ENCODE results near the gene AKAP13.

Gene AKAP13

GRCh38 chr15:85412066-85412465 is 31.7 kb downstream of the AKAP13 start:
- no peak for TF ChIP-seq PKNOX1 (IDR thresholded peaks at IDR 0.05)
- no peak for TF ChIP-seq TARDBP (IDR thresholded peaks at IDR 0.05)
- no peak for TF ChIP-seq SP1 (IDR thresholded peaks at IDR 0.05)
- TF ChIP-seq L3MBTL2 (conservative IDR thresholded peaks at IDR 0.05), result no peak
- no peak for TF ChIP-seq HDGF (IDR thresholded peaks at IDR 0.05; ENCODE audit: borderline replicate concordance)
- TF ChIP-seq ZNF384 (IDR thresholded peaks at IDR 0.05), result no peak
- no peak for TF ChIP-seq SUZ12 (IDR thresholded peaks at IDR 0.05)
- no peak for TF ChIP-seq BHLHE40 (IDR thresholded peaks at IDR 0.05; ENCODE audit: borderline replicate concordance)
- TF ChIP-seq ELF4 (IDR thresholded peaks at IDR 0.05), result no peak
- no peak for TF ChIP-seq FOXA1 (IDR thresholded peaks at IDR 0.05)
- TF ChIP-seq FOXK2 (IDR thresholded peaks at IDR 0.05), result no peak
- no peak for DNase-seq (ENCODE audit: extremely low spot score)
- ChIA-PET POLR2A (interaction anchor here (1.2 to 1.8 kb wide), 3 partner anchors 8 to 32 kb away, joined by 3 to 5 read pairs (median 4); partner anchors contain the start of gene AKAP13), CTCF (interaction anchor here (1.0 to 3.7 kb wide), 4 partner anchors 9 to 116 kb away, joined by 4 to 28 read pairs (median 7); no protein-coding TSS in a partner anchor)

GRCh38 chr15:85412956-85413854 is 32.8 kb downstream of the AKAP13 start:
- TF ChIP-seq ELF4 (IDR thresholded peaks at IDR 0.05), result no peak
- TF ChIP-seq BHLHE40 (IDR thresholded peaks at IDR 0.05; ENCODE audit: borderline replicate concordance), result no peak
- TF ChIP-seq NFRKB (IDR thresholded peaks at IDR 0.05), result no peak
- no peak for TF ChIP-seq ZNF384 (IDR thresholded peaks at IDR 0.05)
- no peak for TF ChIP-seq FOXK2 (IDR thresholded peaks at IDR 0.05)
- TF ChIP-seq SP1 (IDR thresholded peaks at IDR 0.05), result no peak
- no peak for TF ChIP-seq FOXM1 (IDR thresholded peaks at IDR 0.05; ENCODE audit: borderline replicate concordance)
- no peak for TF ChIP-seq TARDBP (IDR thresholded peaks at IDR 0.05)
- ChIA-PET POLR2A (interaction anchor here (0.6 to 2.2 kb wide), 7 partner anchors 9 to 82 kb away, joined by 3 to 7 read pairs (median 4); partner anchors contain the start of gene AKAP13), CTCF (interaction anchor here (0.9 to 3.7 kb wide), 4 partner anchors 10 to 117 kb away, joined by 3 to 35 read pairs (median 22); no protein-coding TSS in a partner anchor)
- peak; percentile 56 for DNase-seq (ENCODE audit: extremely low spot score)

- TF ChIP-seq FOXK2 (IDR thresholded peaks at IDR 0.05) (no peak), ZNF384 (IDR thresholded peaks at IDR 0.05) (no peak), CTBP1 (IDR thresholded peaks at IDR 0.05; ENCODE audit: borderline replicate concordance) (no peak), FOXM1 (IDR thresholded peaks at IDR 0.05; ENCODE audit: borderline replicate concordance) (no peak), SUZ12 (IDR thresholded peaks at IDR 0.05) (no peak), SP1 (IDR thresholded peaks at IDR 0.05) (no peak), ARNT (IDR thresholded peaks at IDR 0.05) (no peak), FOXA1 (IDR thresholded peaks at IDR 0.05) (no peak), TARDBP (IDR thresholded peaks at IDR 0.05) (no peak), L3MBTL2 (conservative IDR thresholded peaks at IDR 0.05) (no peak), PKNOX1 (IDR thresholded peaks at IDR 0.05) (no peak)
- DNase-seq (ENCODE audit: extremely low spot score), result no peak
- POLR2A ChIA-PET, result interaction anchor here (1.2 to 2.2 kb wide), 4 partner anchors 10 to 83 kb away, joined by 3 to 7 read pairs (median 6); partner anchors contain the start of gene AKAP13
Observed at GRCh38 chr15:85414037-85414436, 33.6 kb downstream of the AKAP13 start.

GRCh38 chr15:85414495-85414894 is 34.1 kb downstream of the AKAP13 start:
- no peak for DNase-seq (ENCODE audit: extremely low spot score)
- TF ChIP-seq FOXA1 (IDR thresholded peaks at IDR 0.05), result no peak
- no peak for TF ChIP-seq NFRKB (IDR thresholded peaks at IDR 0.05)
- TF ChIP-seq ARNT (IDR thresholded peaks at IDR 0.05), result no peak
- TF ChIP-seq LEF1 (IDR thresholded peaks at IDR 0.05; ENCODE audit: borderline replicate concordance), result no peak
- TF ChIP-seq ZNF384 (IDR thresholded peaks at IDR 0.05), result no peak
- no peak for TF ChIP-seq L3MBTL2 (conservative IDR thresholded peaks at IDR 0.05)
- TF ChIP-seq SP1 (IDR thresholded peaks at IDR 0.05), result no peak
- no peak for TF ChIP-seq BHLHE40 (IDR thresholded peaks at IDR 0.05; ENCODE audit: borderline replicate concordance)
- no peak for TF ChIP-seq ELF4 (IDR thresholded peaks at IDR 0.05)
- TF ChIP-seq TARDBP (IDR thresholded peaks at IDR 0.05), result no peak
- no peak for TF ChIP-seq FOXK2 (IDR thresholded peaks at IDR 0.05)
- ChIA-PET POLR2A (interaction anchor here (1.2 to 2.2 kb wide), 4 partner anchors 10 to 83 kb away, joined by 3 to 7 read pairs (median 6); partner anchors contain the start of gene AKAP13), CTCF (interaction anchor here (0.6 to 3.7 kb wide), 7 partner anchors 11 to 118 kb away, joined by 3 to 35 read pairs (median 4); no protein-coding TSS in a partner anchor)

More at GRCh38 chr15:85414037-85414436, 33.6 kb downstream of the AKAP13 start:
- CTCF ChIA-PET, result interaction anchor here (0.6 to 3.7 kb wide), 8 partner anchors 10 to 118 kb away, joined by 3 to 35 read pairs (median 4); no protein-coding TSS in a partner anchor

- no peak for TF ChIP-seq SP1 (IDR thresholded peaks at IDR 0.05)
- TF ChIP-seq FOXA1 (IDR thresholded peaks at IDR 0.05), result no peak
- no peak for DNase-seq (ENCODE audit: extremely low spot score)
- POLR2A ChIA-PET, result interaction anchor here (1.2 to 2.2 kb wide), 4 partner anchors 11 to 84 kb away, joined by 3 to 7 read pairs (median 6); partner anchors contain the start of gene AKAP13
- CTCF ChIA-PET, result interaction anchor here (0.6 to 3.7 kb wide), 5 partner anchors 11 to 489 kb away, joined by 3 to 35 read pairs (median 15); no protein-coding TSS in a partner anchor
Observed at GRCh38 chr15:85414991-85415390, 34.6 kb downstream of the AKAP13 start.

- ChIA-PET CTCF (interaction anchor here (0.6 to 2.9 kb wide), 2 partner anchors 120 to 490 kb away, joined by 5 to 35 read pairs; no protein-coding TSS in a partner anchor), POLR2A (interaction anchor here (0.7 to 2.2 kb wide), 2 partner anchors 8 to 85 kb away, joined by 3 to 7 read pairs; no protein-coding TSS in a partner anchor)
- TF ChIP-seq FOXK2 (IDR thresholded peaks at IDR 0.05) (no peak), TARDBP (IDR thresholded peaks at IDR 0.05) (no peak), BHLHE40 (IDR thresholded peaks at IDR 0.05; ENCODE audit: borderline replicate concordance) (no peak), FOXM1 (IDR thresholded peaks at IDR 0.05; ENCODE audit: borderline replicate concordance) (no peak), SP1 (IDR thresholded peaks at IDR 0.05) (no peak)
- DNase-seq (ENCODE audit: extremely low spot score), result no peak
Observed at GRCh38 chr15:85415783-85416182, 35.4 kb downstream of the AKAP13 start.

All from HEK293T (cell line).